GM03348 (cell line): ENCODE measurements around the gene NXN.
"Not testable (repeated sequence)": the region's sequence is repeated elsewhere in the genome, so short reads cannot be mapped to it uniquely, and the experiment has no call there.

ENCODE experiments used
- DNase-seq: peaks from one replicate; pipeline ENCODE4 v3.0.0; 2012; ENCODE audit warnings: low spot score

The NXN gene

DNA sequence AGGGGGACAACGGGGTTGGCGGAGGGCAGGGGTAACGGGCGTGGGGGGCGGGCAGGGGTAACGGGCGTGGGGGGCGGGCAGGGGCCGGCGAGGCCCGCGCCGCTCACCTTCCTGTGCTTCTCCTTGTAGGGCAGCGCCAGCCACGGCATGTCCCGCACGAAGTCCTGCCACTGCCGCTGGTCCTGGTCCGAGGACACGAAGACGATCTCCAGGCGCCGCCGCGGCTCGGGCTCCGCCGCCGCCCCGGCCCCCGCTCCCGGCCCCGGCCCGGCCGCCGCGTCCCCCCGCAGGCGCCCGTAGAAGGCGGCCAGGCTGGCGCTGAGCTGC, 401 bp downstream of the NXN start:
- peak; percentile 69 for DNase-seq

DNA sequence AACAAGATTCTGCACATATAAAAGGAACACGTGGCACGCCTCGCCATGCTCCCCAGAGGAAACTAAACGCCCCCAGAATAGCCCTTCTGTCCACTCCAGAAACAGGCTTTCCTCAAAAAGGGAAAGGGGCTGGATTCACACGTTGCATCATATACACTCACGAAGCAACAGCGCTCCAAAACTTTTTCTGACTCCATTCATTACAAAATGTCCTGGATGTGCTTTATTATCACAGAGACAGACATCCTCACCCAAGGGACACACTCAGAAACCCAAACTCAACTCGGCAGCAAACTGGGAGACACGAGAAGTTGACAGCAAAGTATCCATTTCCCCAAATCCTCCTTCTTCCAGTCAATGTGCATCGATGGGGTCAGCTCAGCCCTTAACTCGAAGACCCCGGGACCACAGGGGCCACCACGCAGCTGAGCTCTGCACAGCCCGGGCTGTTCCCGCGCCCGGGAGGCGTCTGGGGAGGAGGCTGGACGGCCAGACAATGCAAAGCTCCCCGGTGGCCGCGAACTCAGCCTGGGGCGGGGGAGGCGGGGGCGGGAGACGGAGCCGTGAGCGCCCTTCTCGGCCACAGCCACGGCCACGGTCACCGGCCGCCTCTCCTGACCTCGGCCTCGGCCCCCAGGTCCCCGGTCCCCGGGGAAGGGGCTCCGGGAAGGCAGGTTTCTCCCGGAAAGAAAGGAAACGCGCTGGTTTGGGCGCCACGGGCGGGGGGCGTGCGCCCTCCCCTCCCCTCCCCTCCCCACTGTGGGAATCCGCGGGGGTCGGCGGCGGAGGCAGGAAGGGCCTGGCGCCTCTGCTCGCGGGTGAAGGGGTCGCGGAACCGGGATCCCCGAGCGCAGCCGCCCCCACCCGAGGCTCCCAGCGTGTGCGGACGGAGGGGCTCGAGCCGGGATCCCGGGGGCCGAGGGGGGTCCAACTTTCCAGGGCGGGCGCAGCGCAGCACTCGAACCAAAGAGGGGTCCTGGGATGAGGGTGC, 1.2 kb downstream of the NXN start:
- peak; percentile 58 for DNase-seq

DNA sequence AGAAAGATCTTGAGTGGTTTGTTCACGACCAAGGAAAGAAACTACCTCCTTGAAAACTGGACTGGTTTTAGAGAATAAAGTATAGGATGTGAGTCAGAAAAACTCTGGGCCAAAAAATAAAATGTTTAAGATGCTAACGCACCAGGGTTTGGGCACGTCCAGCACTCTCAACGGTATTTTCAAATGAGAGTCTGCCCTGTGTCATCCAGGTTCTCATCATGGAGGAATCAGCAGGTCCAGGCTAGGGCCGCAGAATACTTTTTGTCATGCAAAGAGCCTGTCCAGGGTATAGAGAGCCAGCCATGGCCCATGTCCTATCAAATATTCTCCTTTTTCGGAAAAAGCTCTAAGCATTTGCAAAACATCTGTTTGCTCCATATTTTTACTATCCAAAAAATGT, 2.4 kb downstream of the NXN start:
- DNase-seq, result no peak

DNA sequence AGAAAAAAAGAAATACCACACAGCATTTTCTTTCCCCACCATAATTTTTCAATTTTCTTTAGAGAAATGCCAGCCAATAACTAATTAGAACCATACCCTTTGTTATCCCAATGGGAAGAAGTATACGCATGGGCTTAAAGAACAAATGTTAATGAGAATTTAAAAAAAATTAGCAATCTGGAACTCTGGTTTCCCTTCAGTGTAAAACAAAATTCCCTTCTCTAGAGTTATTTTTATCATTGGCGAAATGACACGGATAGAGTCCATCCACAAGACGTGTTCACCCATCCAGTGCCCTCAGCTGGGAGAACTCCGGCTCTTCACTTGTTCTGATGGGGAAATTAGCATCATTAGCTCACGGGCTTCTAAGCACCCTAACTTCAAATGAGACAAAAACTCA, 3.3 kb downstream of the NXN start:
- DNase-seq, result no peak

DNA sequence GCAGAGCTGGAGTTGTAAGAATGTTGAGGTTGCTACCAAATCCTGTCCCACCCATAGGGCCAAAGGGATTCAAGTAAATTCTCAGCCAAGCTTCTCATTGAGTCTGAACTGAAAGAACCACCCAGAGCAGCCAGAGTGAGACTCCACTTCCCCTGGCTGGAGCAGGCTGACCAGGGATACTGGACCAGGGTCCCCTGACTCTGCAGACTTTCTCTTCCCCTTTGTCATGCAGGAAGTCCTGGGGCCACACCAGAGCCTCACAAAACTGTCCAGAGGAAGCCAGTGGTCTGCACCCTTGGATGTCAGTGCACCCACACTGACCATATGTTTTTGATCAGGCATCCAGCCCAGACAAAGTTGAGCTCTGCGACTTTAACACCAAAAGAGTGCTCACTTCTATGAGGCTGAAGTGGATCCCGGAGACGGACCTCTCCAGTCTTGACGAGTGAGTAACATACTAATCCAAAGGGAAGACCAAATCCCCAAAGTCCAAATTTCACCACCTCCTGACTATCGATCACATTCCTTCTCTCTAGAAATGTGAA, 4.1 kb downstream of the NXN start:
- DNase-seq, result peak; percentile 58

DNA sequence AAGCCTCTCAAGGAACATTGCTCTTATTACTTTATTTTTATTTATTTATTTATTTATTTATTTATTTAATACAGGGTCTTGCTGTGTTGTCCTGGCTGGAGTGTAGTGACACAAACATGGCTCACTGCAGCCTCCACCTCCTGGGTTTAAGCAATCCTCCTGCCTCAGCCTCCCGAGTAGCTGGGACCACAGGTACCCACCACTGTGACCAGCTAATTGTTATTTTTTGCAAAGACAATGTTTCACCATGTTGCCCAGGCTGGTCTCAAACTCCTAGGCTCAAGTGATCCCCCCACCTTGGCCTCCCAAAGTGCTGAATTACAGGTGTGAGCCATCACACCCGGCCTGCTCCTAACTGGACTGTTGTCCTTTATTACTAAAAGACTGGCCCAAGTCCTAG, 4.8 kb downstream of the NXN start:
- not testable (repeated sequence) for DNase-seq

DNA sequence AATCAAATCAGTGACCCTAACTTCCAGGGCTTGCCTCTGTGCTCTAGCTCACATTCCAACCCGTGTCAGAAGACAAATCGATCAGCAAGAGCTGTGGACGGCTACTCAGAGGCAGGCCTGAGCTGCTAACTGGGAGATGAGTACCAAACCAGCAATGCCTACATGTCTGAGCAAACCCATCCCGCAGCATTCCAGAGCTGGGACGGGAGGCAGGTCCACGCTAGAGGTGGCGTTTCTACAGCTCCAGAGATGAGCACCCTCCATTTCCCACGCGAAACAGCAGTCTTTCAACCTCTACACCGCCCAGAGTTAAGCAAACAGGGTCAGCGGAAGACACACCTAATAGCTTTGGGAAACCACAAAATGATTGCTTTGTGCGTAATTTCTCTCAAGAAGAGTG, 6.5 kb downstream of the NXN start:
- DNase-seq, result no peak

DNA sequence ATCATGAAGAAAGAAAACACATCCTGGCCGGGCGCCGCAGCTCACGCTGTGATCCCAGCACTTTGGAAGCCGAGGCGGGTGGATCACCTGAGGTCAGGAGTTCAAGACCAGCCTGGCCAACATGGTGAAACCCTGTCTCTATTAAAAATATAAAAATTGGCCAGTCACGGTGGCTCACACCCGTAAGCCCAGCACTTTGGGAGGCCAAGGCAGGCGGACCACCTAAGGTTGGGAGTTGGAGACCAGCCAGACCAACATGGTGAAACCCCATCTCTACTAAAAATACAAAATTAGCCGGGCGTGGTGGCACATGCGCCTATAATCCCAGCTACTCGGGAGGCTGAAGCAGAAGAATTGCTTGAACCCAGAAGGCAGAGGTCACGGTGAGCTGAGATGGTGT, 7.7 kb downstream of the NXN start:
- DNase-seq, result not testable (repeated sequence)

DNA sequence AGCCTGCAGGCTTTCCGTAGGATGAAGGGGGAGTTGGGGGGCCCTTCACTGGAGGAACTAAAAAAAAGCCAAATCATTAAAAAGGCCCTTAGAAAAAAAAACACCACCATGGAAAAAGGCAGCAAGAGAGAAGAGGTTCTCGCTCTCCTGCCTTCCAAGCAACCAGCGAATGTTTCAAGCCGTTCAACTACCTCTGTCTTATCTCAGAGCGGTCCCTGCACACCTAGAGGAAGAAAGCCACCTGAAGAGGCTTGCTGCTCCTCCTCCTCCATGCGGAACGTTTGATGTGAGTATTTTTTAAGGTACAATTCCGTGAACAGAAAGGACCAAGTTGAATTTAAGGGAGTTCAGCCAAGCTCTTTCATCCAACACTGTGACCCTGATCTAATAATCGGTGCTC, 9.2 kb downstream of the NXN start:
- no peak for DNase-seq

DNA sequence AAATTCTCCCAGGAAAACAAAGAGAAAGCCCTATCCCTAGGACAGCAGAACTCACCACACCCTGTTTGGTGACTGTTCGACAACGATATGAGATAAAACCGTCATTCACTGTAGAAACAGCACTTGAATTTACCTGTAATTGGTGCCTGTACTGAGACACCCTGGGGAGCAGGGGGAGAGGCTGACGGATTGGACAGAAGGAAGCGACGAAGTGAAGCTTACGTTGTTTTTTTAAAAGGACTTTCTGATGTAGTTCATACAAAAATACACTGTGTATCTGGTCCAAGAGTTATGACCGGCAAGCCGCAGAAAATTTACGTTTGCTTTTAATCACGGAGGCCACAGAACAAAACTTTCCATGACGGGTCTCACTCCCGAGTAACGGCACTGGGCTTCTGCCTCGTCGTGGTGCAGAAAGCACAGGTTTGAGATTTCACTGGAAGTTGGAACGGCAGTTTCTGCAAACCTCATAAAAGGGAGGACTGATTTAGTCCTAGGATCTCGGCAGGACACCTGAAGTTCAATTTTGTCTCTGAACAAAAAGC, 9.7 kb downstream of the NXN start:
- DNase-seq, result no peak

DNA sequence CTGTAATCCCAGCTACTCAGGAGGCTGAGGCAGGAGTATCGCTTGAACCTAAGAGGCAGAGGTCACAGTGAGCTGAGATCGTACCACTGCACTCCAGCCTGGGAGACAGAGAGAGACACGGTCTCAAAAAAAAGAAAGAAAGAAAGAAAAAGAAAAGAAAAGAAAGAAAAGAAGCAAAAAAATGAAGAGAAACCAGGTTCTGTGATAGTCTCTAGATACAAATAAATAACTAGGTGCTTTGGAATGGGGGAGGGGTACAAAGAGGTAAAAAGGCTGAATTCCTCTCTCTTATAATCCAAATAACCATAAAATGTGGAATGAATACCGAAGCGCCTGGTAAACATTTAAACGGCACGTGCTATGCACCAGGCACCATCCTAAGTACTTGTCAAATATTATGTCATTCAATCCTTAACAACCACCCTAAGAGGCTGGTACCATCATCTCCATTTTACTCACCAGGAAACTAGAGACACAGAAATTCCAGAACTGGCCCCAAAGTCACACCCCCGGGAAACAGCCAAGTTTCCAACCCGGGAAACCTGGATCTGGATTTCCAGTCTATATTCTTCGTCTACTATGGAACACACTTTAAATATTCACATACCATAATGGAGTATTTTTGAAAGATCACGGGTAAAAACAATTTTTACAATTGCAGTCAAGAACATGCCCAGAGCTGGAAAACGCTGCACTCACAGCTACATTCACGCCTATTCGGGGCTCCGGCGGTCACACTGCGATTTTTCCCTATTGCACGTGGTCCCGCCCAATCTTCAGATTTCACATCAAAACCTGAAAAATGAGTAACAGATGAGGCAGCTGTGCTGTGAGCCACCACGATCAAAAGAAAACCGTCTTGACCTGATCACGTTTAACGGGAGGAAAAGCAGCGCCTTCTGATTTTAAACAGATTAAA, 10.5 kb downstream of the NXN start:
- peak; percentile 46 for DNase-seq

DNA sequence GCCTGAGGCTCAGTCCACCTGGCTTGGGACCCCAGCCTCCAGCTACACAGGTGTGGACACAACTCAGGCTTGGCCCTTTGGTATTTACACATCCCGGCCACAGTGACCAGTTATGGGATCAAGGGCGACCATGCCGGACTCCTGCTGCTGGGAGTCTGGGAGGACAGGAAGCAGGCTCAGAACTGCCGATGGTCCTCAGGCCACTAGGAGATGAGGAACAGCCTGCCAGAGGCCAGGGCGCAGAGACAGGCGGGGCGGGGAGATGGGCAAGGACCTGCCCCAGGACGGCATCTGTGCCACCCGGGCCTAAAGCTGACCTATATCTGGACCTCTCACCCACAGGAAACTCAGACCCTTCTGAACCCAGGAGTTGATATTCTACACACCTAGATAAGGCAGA, 12.5 kb downstream of the NXN start:
- no peak for DNase-seq

DNA sequence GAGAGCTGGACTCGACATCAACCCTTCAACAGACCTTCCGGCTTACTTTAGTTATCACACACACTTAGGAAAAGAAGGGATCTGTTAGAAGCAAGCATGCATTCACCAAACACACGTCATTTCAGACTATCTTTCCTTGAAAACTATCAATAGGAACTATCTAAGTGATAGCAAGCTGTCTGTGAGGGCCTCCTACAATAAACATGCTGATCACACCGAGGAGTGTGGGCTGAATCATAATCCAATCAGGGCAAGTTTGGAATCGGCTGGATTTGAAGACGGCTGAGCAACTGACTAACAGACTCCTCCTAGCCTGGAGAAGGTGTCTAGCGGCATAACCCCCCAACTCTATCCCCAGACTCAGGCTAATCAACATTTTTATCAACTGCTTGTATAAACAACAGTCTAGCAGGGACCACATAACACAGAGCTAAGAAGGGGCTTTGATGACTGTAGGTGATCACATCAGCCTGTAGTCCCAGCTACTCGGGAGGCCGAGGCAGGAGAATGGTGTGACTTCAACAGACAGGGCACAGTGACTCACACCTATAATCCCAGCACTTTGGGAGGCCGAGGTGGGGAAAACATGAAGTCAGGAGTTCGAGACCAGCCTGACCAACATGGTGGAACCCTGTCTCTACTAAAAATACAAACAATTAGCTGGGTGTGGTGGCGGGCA, 14.1 kb downstream of the NXN start:
- no peak for DNase-seq

DNA sequence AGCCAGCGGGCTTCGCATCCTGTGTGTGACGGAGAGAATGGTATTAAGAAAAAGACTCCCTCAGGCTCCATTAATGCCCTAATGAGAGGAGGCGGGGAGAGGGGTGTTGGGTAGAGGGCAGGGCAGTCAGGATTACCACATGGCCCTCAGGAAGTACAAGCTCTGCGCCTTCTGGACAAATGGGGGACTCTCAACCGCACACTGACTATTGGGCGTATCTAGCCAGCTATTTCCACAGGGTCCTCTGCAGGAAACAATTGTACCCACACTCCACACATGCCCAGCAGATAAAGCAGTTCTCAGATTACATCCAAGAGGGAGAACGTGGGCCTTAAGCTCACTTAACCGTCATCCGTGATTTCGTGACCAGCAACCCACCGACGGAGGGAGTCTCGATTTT, 14.7 kb downstream of the NXN start:
- no peak for DNase-seq

DNA sequence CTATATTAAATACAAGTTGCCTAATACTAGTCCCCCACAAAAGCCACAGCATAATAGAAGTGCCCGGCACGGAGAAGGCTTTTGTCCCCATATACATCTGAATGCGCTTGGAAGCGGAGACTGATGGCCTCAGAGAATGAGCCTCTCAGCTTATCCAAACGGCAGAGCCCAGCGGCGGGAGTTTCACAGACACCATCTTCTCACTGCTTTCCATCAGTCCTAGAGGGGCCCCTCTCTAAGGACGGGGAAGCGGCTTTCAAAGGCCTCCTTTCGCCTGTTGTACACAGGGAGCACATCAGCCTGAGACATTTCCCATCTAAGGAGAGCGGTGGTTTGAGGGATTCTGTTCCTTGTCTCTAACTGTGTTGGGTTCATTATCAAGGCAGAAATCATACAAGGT, 16.9 kb downstream of the NXN start:
- no peak for DNase-seq

DNA sequence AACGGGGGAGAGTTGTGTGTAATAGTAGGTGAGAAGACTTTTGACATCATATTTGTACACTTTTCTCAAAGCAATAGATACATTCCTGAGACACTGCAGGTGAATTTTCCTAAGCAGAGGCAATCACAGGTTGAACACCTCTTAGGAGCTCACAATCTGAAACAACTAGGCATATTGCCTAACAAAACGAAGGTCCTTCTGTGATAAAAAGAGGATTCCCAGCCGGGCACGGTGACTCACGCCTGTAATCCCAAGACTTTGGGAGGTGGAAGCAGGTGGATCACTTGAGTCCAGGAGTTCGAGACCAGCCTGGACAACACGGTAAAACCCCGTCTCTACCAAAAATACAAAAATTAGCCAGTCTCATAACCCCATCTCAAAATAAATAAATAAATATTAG, 17.4 kb downstream of the NXN start:
- DNase-seq, result no peak

DNA sequence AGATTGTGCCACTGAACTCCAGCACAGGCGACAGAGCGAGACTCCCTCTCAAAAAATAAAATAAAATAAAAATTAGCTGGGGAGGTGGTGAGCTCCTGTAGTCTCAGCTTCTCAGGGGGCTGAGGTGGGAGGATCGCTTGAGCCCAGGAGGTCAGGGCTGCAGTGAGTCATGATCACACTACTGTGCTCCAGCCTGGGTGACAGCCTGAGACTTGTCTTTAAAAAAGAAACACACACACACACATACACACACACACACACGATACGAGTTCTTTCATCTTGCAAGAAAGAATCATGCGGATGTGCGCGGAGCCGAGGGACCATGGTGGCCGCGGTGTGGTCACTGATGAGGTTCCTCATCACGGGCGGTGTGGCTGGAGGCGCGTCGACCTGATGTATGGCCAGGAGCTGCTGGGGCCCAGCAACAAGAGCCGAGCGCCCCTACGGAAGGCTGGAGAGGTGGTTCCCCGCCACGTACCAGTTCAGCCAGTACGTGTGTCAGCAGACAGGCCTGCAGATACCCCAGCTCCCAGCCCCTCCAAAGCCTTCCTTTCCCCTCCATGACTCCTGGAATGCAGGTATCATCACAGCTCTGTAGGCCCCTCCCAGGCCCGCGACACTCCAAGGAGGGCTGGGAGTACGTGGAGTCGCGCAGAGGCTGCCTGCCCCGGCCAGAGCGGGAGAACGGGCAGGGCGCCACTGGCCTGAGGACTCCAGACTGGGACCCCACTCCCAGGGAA, 20.7 kb downstream of the NXN start:
- no peak for DNase-seq

DNA sequence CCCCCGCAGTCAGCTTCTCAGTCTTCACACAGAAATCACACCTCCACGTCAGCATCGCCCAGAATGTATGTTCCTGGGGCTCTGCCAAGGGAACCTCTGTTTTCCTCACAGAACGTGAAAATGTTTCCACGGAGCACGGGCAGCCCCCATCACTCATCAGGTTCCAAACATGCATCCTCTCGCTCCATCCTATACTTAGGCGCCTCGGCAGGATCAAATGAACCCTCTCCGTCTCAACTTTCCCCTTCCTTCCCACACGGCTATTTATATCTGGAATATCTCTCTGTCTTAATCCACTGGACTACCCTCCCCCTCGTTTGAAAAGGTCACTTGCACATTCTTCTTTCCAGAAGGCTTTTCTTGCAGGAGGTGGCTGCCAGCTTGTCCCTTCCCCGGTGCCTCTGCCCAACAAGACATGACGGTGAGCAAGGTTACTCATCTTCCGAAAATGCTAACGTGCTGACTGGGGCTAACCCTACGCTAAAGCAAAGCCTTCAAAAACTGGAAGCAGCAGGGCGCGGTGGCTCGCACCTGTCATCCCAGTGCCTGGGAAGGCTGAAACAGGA, 21.6 kb downstream of the NXN start:
- no peak for DNase-seq

DNA sequence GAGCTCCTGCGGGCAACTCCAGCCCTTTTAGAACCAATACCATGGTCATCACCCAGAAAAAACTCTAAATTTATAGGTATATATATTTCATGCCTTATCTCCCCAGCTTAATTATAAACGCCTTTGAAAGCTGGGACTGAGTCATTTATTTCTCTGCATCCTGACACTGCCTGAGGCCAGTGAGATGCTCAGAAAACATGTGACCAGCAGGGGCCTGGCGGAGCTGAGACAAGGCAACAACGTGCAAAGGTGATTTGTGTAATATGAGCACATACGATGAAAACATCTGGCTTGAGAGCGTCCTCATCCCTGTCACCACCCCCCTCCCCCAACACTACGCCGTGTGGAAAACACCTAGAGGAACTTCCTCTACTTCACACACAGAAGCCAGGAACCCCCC, 22.7 kb downstream of the NXN start:
- no peak for DNase-seq

DNA sequence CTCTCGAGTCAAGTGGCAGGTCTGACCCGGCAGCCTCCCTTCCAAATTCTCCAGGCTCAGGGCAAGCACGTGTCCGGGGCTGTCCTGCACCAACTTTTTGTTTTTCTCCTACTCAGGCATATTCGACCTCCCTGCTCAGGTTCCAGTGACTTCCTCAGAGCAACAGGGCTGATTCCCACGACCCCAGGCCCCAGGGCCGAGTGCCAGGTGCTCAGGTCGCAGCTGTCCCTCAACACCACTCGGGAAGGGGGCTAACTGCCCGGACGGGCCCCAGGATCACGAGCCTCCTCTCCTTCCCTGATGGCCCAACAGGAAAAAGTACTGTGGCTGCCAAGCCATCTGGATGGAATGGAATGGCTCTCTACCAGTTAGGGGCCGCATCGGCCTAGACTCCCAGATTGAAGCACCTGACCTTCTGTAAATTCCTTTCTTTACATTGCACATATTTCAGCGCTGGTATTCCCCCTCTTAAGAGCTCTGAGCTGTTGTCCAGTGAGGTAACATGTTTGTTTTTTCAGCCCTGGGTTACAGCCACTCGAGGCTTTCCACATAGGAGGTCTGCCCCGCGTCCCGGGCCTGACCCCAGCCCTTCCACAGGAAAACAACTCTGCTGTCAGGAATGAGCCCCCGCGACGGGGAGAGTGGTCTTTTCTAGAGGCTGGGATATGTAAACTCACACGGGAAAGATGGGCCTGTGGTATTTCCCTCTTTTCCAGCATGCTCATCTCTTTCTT, 25.0 kb downstream of the NXN start:
- DNase-seq, result no peak
